ENCODE data around the gene ATP6AP2.

ATP6AP2 gene

DNA sequence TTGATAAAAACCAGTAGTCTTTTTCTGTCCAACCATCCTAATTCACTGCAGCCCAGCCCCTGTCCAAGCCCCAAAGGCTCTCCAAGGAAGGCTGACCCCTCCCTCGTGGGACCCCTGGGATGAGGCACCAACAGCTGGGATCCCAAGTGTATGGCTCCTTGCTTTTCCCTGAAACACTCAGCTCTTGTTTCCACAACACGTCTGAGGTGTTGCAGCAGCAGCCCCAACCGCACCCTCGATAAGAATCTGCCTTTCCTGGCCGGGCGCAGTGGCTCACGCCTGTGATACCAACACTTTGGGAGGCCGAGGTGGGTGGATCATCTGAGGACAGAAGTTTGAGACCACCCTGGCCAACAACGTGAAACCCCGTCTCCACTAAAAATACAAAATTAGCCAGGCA, 17.0 kb upstream of the ATP6AP2 start:
- TF ChIP-seq SIN3A (IDR thresholded peaks at IDR 0.05; ENCODE audit: borderline replicate concordance, insufficient read depth, low read length) = no peak
- TF ChIP-seq REST (IDR thresholded peaks at IDR 0.05; ENCODE audit: insufficient read depth in 1 of 2, low read depth in 2 of 2, low read length in 2 of 2) = no peak
- no peak for TF ChIP-seq TAF1 (IDR thresholded peaks at IDR 0.05; ENCODE audit: borderline replicate concordance, insufficient read depth, low read length)
- TF ChIP-seq POLR2AphosphoS5 (IDR thresholded peaks at IDR 0.05; ENCODE audit: low read depth, low read length) = no peak
- no peak for TF ChIP-seq FOXP2 (optimal IDR thresholded peaks at IDR 0.05; ENCODE audit: borderline replicate concordance, extremely low read depth, extremely low read length, insufficient read depth)

- no peak for TF ChIP-seq POLR2AphosphoS5 (IDR thresholded peaks at IDR 0.05; ENCODE audit: low read depth, low read length)
- no peak for TF ChIP-seq REST (IDR thresholded peaks at IDR 0.05; ENCODE audit: insufficient read depth in 1 of 2, low read depth in 2 of 2, low read length in 2 of 2)
- TF ChIP-seq TAF1 (IDR thresholded peaks at IDR 0.05; ENCODE audit: borderline replicate concordance, insufficient read depth, low read length) = no peak
- no peak for TF ChIP-seq SIN3A (IDR thresholded peaks at IDR 0.05; ENCODE audit: borderline replicate concordance, insufficient read depth, low read length)
- TF ChIP-seq FOXP2 (optimal IDR thresholded peaks at IDR 0.05; ENCODE audit: borderline replicate concordance, extremely low read depth, extremely low read length, insufficient read depth) = no peak
Measured at GRCh38 chrX:40564447-40564846, 16.3 kb upstream of the ATP6AP2 start.

- TF ChIP-seq TAF1 (IDR thresholded peaks at IDR 0.05; ENCODE audit: borderline replicate concordance, insufficient read depth, low read length) = no peak
- no peak for TF ChIP-seq SIN3A (IDR thresholded peaks at IDR 0.05; ENCODE audit: borderline replicate concordance, insufficient read depth, low read length)
- no peak for TF ChIP-seq POLR2AphosphoS5 (IDR thresholded peaks at IDR 0.05; ENCODE audit: low read depth, low read length)
- no peak for TF ChIP-seq FOXP2 (optimal IDR thresholded peaks at IDR 0.05; ENCODE audit: borderline replicate concordance, extremely low read depth, extremely low read length, insufficient read depth)
- TF ChIP-seq REST (IDR thresholded peaks at IDR 0.05; ENCODE audit: insufficient read depth in 1 of 2, low read depth in 2 of 2, low read length in 2 of 2) = no peak
Measured at GRCh38 chrX:40570346-40571093, 10.2 kb upstream of the ATP6AP2 start.

DNA sequence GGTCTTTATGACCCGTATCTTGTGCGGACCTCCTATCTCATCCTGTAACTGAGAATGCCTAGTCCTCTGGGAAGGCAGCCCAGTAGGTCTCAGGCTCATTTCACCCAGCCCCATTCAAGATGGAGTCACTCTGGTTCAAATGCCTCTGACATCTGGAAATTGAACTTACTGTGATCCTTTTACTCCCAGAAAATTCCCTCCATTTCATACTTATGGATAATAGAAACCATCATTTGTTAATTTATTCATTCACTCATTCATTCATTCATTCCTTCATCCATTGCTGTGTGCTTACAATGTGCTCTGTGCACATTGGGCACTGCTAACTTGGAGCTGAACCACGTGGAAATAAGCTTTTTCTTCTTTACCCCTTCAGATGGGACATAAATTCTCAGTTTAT, 9.2 kb upstream of the ATP6AP2 start:
- TF ChIP-seq REST (IDR thresholded peaks at IDR 0.05; ENCODE audit: insufficient read depth in 1 of 2, low read depth in 2 of 2, low read length in 2 of 2) (no peak), FOXP2 (optimal IDR thresholded peaks at IDR 0.05; ENCODE audit: borderline replicate concordance, extremely low read depth, extremely low read length, insufficient read depth) (no peak), SIN3A (IDR thresholded peaks at IDR 0.05; ENCODE audit: borderline replicate concordance, insufficient read depth, low read length) (no peak), POLR2AphosphoS5 (IDR thresholded peaks at IDR 0.05; ENCODE audit: low read depth, low read length) (no peak), TAF1 (IDR thresholded peaks at IDR 0.05; ENCODE audit: borderline replicate concordance, insufficient read depth, low read length) (no peak)
